ENCODE data around the gene TCERG1L.

The TCERG1L gene

DNA sequence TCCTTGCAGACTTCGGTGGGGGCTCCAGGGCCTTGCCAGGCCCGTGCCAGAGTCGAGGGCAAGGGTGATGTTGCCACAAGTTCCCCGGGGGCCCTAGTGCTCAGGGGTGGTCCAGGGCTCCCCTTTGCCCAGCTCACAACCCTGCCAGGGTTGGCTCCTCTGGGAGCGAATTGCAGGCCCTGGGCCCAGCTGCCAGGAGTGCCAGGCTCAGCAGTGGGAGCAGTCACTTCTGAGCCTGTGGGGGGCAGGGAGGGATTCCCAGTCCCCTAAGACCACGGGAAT lies 43.8 kb downstream of the TCERG1L start:
- no peak for DNase-seq

DNA sequence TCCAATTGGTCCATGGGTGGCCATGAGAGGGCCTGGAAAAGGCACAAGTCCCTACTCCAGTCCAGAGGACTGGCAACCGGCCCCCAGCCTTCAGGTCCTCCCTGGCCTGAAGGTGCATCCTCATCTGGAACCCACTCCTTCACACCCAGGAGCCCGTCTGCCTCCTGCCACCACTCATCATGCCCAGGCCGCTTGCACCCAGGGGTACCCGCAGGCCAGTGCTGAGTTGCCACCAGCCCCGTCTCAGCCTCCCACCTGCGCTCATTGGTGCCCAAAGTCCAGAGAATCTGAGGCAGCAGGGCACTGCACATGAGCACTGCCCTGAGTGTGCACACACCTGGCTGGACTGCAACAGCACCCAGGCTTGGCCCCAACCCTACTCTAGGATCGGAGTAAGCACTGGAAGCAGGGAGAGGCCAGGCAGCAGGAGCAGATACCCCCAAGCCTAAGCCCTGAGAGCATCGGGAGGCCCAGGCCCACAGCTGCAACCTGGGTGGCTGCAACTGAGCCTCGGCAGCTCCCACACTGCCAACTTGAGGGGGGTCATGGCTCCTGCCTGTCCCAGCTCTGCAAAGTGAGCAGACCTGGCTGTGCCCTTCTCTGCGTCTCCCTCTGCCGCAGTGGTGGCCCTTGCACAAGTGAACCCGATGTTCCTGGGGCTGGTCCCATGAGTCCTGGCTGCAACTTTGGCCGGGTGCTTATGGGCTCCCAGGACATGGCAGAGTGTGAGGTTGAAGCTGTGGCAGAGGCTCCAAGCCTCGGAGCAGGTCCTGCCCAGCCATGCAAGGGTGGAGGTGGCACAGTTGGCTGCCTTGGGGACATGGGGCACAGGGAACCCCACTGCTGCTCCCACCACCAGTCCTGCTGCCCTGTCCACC lies 44.3 kb downstream of the TCERG1L start:
- no peak for DNase-seq

DNA sequence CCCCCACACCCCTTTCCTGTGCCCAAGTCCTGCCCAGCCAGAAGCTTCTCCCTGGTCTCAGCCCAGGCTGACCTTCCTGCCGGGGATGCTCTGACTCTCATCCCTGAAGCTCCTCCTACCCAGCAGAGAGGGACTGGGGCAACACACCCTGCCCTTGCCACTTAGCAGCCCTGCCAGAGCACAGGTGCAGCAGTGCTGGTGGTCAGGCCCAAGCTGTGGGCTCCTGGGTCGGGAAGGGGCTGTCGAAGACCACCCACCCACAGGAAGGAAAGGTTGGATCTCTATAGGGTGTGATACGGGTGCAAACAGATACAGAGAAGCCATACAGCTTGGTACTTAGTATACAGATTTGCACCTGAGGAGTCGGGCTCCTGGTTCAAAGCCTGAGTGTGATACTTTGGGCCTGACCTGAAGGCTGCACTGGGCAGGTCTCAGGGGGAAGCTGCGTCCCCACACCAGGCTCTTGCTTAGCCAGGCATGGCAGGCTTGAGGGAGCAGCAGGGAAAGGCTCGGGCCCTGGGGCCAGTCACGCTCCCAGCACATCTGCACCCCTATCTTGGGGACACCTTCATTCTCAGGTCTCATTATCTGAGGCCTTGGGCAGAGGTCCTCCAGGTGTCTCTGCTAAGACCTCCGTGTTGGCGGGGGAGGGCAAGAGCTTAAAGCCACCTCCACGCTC lies 47.3 kb downstream of the TCERG1L start:
- no peak for DNase-seq

DNA sequence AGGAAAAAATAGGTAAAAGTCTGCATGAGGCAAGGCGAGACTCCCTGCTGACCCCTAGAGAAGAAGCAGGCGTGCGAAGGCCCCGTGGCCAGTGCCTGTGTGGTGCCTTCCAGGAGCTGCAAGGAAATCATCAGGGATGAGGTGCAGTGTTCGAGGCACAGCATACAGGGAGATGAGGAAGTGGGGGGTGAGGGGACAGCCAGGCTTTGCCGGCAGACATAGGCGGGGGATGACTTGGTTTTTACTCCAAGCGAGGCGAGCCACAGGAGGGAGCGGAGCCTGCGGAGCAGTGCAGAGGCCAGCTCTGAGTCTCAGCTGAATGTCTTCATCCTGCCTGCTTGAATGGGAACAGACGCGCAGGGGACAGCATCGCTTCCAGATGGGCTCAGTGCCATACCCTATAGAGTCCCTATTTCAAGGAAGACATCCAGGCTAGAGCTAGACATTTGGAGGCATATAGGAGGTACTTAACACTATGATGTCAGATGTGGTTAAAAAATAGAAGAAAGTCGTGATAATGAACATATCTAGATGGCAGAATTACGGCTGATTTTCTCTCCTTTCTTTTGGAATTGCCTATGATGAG lies 49.5 kb downstream of the TCERG1L start:
- no peak for DNase-seq

DNA sequence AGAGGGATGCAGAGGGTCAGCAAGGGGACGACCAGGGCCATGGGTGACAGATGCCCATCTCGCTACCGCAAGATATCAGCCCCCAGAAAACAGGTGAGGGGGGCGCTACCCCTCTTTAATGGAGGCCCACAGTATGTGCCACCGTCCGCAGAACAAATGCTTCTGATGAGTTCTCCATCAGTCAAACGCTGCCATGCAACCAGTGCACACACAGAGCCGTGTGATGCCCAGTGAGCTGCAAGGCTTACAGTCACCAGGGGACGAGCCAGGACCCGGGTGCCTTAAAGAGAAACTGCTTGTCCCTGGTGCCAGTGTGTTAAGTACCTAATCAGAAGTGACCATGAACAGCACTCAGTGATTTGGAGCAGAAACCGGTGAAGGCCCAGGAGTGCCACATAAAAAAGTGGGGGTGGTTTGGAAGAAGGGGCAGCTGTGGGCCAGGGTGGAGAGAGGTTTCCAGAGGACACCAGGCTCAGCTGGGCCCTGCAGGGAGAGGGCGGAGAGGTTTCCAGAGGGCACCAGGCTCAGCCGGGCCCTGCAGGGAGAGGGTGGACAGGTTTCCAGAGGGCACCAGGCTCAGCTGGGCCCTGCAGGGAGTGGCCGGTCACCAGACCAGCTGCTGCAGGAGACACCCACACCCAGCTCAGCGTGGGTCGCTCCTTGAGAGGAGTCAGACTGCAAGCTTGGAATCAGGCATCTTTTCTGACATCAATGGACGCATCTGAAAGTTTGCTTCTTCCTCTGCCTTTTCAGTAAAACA lies 50.9 kb downstream of the TCERG1L start:
- DNase-seq: no peak

DNA sequence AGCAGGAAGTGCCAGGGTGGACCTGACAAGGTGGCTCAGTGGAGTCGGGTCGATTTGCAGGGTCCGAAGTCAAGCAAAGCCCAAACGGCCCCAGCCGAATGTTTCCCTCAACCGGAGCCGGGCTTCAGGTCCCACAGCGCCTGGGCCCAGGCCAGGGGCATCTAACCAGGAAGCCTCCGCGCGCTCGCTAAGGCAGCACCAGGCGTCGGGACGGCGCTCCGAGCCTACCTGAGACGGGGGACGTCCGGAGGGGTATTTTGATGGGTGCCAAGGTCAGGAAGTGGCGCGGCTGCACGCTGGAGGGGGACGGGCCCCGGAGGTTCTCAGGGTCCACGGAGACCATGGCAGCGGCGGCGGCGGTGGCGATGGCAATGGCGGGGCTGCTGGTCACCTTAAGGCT lies 51.5 kb downstream of the TCERG1L start:
- no peak for DNase-seq

DNA sequence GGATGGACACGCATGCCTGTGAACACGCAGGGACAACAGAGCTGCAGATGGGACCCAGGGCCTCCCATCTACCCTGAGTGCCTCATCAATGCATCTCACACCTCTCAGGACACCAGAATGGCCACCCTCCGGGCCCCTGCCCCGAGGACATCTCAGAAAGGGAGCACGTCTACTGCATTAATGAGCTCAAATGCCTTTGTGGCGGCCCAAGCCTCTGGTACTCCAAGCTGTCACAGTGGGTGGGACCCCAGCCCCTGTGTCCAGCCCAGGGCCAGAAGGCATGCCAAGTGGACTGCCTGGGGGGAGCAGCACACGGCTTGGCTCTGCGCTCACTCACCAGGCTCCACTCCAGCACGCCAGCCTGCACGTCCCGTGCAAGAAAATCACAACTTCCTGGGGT lies 52.0 kb downstream of the TCERG1L start:
- DNase-seq: no peak

DNA sequence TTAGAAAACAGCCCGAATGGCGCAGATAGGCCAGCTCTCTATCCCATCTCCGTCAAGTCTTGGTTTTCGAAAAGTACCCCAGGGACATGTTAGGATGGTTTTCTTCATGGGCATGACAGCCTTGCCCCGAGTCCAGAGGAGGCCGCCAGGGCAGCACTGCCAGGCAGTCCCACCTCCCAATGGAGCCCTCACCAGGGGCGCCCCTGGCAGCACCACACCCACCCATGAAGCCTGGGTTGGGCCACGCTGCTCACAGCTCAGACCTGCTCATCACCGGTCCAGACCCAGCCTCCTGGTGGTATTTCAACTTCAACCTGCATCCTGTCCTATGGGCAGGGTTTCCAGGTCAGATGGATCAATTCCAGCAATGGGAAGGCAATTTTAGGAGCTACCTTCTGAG lies 53.3 kb downstream of the TCERG1L start:
- no peak for DNase-seq

DNA sequence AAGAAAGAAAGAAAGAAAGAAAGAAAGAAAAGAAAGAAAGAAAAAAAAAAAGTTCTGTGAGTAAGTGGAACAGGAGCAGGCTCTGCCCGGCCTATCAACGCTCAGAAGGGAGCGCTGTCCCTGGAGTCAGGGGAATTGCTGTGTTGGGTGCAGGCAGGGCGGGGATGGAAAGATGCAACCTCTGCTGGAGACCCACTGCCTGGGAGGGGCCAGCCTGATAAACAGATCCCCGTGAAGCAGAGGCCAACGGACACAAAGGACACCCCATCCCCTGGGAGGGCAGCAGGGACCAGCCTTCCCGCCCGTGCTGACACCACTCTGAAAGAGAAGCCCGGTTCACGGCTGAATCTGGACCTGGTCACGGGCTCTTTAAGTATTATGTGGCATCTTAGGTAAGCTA lies 54.5 kb downstream of the TCERG1L start:
- DNase-seq: no peak

DNA sequence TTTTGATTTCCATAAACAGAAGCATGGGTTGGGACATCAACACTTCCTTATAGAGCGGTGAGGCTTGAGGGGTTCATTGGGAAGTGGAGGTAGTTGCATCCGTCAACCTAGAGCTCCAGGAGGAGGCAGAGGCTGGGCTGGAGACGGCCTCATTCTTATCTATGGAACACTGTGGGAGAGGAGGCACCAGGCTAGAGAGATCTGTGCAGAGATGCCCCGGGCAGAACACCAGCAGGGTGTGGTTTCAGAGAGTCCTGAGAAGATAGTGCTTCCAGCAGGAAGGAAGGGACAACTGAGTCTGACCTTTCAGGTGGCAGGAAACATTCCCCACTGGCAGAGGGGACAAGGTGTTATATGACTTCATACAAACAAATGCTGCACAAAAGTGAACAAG lies 56.7 kb downstream of the TCERG1L start:
- DNase-seq: no peak

DNA sequence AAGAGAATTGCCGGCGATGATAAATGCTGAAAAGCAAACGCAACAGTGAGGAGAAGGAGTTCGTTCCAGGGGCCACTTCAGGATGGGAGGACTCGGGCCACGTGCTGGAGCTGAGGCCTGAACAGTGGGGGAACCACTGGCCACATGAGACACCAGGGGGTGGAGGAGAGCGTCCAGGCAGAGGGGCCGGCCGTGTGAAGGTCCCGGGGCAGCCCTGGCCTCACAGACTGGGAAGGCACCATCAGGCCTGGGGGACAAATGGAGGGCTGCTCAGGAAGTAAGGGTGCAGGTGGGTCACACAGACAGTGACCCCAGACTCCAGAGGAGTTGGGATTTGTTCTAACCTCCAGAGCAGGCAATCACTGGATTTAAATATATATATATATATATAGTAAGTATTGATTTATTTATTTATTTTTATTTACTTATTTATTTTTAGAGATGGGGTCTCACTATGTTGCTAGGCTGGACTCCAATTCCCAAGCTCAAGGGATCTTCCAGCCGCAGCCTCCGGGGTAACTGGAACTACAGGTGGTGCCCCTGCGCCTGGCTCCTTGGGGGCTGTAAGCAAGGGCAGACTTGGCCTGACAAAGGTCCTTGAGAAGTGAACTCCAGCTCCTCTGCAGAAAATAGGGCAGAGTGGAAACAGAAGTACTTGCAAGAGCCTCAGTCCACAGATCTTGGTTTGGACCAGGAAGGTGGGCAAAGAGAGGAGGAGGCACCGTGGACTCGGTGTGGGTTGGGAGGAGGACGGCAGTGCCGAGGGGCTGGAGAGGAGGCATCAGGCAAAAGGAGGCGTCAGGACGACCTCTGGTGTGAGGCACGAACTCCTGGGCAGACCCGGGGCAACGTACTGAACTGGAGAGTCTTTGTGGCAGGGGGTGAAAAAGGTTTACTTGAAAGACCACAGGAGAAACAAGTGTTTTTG lies 57.3 kb downstream of the TCERG1L start:
- no peak for DNase-seq

DNA sequence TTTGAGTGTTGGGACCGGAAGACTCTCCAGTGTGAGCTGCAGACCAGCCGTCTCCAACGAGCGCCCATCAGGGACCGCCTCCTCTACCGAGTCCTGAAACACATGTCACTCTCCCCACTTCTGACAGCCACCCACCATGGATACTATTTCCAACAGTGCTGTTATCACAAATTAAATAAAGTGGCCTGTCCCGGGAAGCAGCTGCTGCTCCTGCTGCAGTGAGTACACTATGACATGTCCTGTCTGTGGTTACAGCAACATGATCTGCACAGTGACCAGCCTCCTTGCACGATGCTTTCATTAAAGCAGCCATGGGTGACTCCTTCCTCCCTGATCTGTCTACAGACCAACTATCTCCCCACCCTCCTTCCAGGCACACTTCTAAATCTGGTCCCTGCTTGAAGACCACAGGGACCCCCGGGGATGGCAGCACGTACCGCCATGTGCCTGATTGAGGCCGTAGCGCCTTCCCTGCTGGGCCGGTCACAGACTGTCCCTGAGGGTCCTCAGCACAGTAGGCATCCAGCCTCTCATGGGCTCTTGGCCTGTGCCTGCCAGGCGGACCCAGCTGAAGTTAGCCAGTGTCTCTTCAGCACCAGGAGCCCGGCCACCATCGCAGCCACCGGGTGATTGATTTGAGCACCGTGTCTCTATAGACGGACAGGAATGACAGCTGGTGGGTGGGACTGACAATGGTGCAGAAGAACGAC lies 58.8 kb downstream of the TCERG1L start:
- no peak for DNase-seq

DNA sequence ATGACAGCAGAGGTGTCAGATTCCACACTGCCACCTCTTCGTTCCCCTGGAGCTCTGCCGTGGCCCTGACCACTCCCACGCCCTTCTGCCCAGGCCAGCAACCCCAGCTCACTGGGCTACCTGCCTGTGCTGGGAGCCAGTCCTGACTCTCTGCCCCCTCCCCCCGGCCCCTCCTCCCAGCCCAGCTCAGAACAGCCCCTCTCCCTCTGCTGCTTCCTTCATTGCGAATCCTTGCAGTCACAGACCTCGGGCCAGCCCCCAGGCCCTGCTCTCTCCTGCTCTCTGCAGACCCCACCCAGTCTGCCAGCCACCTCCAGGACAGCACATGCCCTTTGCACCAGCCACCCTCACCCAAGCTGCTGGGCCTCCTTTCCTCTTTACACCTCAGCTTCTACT lies 60.4 kb downstream of the TCERG1L start:
- DNase-seq: no peak

DNA sequence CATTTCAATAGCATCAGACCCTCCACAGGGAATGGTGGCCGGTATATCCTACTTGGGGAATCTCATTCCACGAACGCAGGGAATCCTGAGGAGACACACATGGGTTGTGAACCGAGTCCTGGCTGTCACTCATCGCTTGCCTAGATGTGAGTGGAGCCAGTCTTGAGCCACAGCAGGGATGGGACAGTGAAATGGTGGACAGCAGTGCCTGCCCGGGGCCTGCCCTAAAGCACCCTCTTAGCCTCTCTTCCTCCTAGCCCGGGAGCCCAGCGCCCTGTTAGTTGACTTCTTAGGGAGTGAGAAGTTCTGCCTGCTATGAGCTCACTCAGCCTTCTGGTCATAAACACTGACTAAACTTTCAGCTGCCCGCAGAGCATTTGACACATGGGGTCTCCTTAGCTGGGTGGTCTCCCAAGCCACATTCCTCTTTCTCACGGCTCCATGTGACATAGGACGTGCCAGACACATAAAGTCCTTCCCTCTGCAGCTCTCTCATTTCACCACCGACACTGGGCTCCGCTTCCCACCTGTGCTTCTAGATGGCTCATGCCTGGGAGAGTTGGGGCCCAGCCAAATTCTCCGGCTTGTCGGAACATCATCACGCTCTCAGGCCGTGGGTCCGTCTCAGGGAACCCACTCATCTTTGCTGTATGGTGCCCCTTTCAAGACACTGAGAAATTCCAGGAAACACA lies 60.9 kb downstream of the TCERG1L start:
- no peak for DNase-seq

DNA sequence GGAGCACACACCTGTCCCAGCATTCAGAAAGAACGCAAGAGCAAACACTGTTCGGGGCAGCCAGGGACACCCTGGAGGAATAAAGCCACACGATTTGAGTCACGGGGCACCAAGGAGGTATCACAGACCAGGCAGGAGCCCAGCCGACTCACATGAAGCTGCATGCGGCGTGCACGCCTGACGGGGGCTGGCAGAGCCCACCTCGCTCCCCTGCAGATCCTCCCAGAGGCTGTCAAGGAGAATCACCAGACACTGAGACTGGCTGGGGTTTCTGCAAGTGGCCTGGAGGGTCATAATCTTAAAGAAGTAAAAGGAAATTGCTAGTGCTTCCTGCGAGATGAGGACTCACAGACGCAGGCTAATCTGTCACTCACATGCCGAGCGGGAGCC lies 61.6 kb downstream of the TCERG1L start:
- no peak for DNase-seq

DNA sequence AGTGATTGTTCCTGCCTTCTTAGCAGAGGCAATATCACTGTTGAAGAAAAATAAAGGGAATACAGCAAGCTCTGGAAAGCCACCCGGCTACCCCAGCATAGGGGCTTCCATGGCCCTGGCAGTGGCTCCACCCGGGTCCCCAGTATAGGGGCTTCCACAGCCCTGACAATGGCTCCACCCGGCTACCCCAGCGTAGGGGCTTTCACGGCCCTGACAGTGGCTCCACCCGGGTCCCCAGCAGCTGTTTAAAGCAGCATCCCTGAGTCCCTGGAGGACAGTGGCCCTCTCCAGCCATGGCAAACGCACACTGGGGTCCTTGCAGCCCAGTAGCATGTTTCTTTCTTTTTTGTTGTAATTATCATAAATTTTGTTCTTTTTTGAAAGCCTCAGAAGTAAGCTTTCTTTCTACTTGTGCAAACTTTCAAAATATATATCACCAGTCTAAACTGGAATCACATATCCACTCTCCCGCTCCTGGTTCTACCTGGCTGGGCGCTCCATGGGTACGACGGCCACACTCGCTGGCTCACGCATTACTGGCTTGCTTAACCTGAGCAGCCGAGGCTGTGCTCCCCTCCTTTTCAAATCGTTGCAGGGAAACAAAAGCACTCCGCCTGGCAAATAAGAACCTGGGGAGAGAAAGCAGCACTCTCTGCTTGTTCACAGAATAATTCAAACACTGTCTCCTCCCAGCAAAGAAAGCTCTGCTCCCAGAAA lies 62.1 kb downstream of the TCERG1L start:
- no peak for DNase-seq

DNA sequence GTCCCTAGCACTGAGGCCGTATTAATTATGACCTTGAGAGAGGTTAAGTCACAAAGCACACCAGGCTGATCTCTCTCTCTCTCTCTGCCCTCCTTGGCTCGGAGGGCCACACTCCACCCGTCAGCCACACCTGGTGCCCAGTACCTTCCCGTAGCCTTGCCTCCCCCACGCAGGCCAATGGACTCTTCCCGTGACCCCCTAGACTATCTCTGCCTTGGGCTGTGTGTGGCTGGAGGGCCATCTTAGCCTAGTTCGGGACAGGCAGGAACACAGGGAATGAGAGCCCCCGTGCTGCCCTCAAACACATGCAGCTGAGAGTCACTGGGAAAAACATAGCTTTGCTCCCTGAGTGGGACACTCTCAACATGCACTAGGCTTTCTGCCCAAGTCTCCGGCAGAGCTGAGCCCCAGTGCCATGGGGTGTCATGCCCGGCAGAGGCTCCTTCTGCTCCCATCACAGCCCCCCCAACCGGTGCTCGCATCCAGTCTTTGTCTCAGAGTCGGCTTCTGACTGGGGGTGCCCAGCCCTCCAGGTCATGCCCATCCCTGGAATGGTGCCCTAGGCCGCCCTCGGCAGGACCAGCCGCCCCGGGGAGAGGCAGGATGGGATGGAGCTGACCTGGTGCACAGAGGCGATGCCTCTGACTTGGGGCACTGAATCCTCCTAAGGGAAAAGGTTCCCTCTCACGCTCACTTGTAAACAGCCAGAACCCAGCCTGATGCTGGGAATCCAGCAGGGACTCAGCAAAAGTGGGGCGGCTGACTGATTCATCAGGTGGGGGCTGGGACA lies 63.0 kb downstream of the TCERG1L start:
- DNase-seq: no peak

DNA sequence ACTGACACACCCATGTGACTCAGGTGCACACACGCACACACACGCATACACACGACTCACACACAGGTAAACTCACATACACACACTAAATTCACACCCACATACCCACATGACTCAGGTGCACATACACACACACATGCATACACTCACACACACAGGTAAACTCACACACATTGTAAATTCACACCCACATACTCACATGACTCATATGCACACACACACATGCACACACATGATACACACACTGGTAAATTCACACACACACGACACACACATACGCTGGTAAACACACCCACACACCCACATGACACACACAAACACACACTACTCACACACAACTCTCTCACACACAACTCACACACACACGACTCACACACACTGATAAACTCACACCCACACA lies 63.6 kb downstream of the TCERG1L start:
- DNase-seq: no peak

DNA sequence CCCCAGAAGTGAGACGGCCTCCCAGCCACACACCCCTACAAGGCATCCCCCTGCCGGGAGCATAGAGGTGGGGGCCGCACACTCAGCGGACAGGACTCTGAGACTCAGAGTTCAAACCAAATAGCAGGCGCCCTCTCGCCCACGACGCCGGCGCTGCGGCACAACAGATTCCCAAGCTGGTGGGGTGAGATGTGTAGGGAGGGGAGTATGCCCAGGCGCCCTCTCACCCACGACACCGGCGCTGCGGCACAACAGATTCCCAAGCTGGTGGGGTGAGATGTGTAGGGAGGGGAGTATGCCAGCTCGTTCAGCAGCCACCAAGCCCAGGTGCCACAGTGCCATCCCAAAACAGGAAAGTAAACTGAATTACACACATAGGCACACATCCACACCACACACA lies 64.7 kb downstream of the TCERG1L start:
- DNase-seq: no peak

DNA sequence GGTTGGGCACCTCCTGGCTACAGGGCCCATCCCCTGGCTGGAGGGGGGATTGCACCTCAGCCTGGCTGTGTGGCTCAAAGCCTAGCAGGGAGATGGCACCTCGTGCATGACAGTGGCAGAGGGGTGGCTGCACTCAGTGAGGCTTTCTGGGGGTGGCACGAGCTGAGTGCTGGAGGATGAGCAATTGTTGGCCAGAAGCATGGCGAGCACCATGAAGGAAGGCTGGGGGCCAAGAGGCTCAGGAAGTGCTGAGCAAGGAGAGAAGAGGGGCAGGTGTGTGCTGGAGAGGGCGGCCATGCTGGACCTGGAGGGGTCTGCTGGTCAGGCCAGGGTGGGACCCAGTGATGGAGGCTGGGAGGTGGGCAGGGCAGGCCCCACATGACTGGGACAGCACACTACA lies 65.4 kb downstream of the TCERG1L start:
- no peak for DNase-seq
